ENCODE data around the gene CPB1.

- TF ChIP-seq, protein P1, sequence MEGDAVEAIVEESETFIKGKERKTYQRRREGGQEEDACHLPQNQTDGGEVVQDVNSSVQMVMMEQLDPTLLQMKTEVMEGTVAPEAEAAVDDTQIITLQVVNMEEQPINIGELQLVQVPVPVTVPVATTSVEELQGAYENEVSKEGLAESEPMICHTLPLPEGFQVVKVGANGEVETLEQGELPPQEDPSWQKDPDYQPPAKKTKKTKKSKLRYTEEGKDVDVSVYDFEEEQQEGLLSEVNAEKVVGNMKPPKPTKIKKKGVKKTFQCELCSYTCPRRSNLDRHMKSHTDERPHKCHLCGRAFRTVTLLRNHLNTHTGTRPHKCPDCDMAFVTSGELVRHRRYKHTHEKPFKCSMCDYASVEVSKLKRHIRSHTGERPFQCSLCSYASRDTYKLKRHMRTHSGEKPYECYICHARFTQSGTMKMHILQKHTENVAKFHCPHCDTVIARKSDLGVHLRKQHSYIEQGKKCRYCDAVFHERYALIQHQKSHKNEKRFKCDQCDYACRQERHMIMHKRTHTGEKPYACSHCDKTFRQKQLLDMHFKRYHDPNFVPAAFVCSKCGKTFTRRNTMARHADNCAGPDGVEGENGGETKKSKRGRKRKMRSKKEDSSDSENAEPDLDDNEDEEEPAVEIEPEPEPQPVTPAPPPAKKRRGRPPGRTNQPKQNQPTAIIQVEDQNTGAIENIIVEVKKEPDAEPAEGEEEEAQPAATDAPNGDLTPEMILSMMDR (IDR thresholded peaks at IDR 0.05): no peak
- TF ChIP-seq POLR2AphosphoS5 (IDR thresholded peaks at IDR 0.05): no peak
These were observed 75.4 kb downstream of the CPB1 start for GRCh38 chr3:148903022-148903442.

Measured in prostate gland (tissue), 2 donors.